A204.1 (cell line): ENCODE measurements around the gene GRK3.
"Not testable (repeated sequence)": the region's sequence is repeated elsewhere in the genome, so short reads cannot be mapped to it uniquely, and the experiment has no call there.

Source experiments
- FAIRE-seq: peaks from 2 replicates; lab custom pipeline; 2012; peaks lifted over from hg19 to GRCh38; lab: Jason Lieb, UNC

The GRK3 gene

DNA sequence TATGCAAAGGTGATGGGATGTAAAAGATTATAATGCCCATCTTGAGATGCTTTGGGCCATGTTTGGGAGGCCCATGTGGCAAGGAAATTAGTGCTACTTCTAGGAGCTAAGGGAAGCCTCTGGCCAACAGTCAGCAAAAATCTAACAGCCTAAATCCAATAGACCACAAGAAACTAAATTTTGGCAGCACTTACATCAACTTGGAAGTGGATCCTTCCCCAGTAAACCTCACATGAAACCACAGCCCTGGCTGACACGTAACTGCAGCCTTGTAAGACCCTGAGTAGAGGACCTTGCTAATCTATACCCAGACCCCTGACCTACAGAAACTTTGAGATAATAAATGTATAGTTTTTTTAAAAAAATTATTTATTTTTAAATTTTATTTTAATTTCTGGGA is 13.1 kb upstream of the GRK3 start:
- FAIRE-seq, result no peak

DNA sequence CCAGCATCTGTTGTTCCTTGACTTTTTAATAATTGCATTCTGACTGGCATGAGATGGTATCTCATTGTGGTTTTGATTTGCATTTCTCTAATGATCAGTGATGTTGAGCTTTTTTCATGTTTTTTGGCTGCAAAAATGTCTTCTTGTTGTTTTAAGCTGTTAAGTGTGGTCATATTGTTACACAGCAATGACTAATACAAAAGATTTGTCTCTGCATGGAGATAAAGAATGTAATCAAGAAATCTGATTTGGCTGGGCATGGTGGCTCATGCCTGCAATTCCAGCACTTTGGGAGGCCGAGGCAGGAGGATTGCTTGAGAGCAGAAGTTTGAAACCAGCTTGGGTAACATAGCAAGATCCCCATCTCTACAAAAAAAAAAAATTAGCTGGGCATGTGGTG is 12.1 kb upstream of the GRK3 start:
- not testable (repeated sequence) for FAIRE-seq

DNA sequence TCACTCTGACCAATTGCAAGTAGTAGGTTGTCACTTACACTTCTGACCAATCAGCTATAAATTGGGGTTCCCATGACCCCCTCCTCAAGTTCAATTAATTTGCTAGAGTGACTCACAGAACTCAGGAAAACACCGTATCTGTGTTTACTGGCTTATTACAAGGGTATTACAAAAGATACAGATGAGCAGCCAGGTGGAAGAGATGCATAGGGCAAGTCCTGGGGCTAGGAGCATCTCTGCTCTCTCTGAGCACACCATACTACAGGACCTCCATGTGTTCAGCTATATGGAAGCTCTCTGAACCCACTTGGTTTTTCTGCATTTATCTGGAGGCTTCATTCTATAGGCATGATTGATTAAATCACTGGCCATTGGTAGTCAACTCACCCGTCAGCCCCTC is 11.3 kb upstream of the GRK3 start:
- FAIRE-seq, result no peak

DNA sequence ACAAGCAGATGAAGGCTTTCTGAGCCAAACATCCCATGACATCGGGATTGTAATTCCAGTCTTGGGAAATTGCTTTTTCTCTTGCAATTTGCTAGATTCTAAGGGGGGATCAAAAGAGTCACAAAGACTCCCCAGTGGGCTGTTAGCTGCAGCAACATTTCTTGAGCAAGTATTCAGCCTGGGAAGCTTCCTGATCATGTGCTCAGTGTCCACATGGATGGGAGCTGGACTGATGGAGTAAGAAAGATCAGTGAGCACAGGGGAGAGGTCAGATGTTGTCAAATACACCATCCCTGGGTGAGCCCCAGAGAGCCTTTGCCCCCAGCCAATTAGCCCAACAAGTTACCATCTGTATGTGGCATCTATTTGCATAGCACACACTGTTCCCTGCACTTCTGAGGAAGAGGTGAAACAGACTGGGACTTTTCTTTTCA is 10.2 kb upstream of the GRK3 start:
- FAIRE-seq, result no peak

DNA sequence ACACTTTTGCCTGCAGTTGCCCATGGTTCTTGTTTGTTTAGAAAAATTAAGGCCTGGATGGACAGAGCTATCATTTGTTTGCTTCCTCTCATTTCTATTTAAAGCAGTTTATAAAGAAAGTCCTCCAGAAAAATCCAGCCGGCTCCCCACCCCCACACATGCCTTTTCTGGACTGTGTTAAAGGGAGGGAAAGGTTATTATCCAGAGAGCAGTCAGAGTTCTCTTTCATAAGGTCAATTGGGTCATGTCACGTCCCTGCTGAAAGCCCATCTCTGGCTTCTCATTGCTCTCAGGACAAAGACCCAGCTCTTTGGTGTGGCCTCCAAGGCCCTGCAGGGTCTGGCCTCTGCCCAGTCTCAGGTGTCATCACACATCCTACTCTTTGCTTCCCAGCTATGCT is 9.8 kb upstream of the GRK3 start:
- no peak for FAIRE-seq

DNA sequence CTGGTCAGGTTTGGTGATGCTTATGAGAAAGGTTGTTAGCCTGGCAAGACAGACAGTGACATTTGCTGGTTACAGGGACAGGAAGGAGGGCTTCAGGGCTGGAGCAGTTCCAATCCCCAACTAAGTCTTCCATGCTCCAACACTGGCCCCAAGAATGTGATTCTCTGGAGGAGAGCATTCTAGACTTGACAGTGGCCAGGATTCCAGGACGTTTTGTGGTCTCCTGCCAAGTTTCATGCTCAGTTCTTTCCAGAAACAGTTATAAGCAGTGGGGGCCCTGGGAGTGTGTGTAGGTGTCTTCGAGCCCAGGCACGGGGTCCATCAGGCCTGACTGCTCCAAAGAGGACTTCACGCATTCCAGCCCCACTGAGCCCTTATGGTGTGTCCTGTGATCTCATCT is 8.9 kb upstream of the GRK3 start:
- no peak for FAIRE-seq

DNA sequence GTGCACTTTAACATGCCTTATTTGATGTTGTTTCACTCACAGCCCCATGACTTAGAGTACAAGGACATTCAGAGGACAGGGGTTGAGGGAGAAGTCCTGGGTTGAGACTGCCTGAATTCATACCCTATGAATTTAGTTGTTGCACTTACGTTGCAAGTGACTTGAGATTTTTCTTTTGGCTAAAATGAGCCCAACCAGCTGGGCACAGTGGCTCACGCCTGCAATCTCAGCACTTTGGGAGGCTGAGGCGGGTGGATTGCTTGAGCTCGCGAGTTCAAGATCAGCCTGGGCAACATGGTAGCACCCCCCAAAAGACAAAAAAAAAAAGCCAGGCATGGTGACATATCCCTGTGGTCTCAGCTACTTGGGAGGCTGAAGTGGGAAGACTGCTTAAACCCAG is 7.3 kb upstream of the GRK3 start:
- no peak for FAIRE-seq

DNA sequence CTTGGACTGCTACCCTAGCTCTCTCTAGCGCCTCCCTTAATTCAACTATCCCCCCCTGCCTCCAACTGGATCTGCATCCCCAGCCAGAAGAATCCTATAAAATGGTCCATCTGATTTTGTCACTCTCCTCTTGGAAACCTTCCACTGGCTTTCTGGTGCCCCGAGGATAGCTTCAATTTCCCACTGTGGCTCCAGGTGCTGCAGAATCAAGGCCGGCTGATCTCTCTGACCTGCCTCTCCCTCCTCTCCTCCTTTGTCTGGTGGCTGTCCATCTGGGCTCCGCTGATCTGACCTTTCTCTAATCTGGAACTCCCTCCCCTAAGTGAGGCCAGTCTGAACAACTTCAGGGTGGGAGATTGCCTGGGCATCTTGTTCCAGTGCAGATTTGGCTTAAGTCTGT is 6.1 kb upstream of the GRK3 start:
- FAIRE-seq, result no peak

DNA sequence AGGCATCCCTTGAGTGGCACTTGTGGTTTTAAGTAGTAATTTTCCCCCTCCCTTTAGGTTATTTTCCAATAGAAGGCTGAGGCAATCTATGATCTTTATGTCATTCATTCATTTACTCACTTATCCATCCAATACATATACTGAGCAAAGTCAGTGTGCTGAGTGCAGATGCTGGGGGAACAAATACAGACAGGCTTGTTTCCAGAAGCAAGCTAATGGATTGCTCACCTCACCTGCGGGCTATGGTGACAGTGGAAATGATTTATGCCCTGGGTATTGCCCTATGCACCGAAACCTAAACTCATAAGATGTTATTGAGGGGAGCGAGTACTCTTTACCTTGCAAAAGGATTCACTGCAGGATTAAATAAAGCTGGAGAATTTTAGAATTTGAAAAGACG is 4.6 kb upstream of the GRK3 start:
- FAIRE-seq, result not testable (repeated sequence)

DNA sequence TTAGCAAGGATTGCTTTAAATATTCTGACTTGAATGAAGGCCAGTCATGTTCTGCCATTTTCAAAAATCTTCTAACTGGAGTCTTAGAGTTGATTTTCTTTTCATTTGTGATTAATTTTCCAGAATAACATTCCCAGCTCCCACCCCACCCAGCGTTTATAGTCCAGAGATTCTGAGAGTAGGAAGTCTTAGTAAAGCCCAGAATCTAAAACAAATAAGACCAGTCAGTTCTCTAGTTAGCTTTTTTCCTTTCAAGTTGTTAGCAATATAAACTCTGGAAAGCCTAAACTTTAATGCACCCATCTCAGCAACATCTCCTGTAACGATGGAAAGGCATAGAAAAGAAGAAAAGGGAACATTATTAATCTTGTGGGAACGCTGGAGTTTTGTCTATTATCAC is 3.3 kb upstream of the GRK3 start:
- FAIRE-seq, result not testable (repeated sequence)

DNA sequence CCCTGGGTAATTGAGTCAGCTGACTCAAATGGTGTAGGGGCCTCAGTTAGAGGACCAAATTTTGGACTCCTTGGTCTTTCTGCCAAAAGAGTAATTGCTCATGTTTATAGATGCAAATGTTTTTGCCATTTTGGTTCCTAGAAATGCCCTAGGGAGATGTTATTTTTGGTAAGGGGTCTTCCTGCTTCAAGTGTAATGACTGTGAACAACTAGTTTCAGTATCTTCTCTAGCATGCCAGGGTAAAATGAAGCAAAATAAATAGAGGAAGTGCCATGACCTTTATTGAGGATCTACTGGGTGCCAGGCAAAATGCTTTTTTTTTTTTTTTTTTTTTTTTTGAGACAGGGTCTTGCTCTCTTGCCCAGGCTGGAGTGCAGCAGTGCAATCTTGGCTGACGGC is 2.5 kb upstream of the GRK3 start:
- not testable (repeated sequence) for FAIRE-seq

DNA sequence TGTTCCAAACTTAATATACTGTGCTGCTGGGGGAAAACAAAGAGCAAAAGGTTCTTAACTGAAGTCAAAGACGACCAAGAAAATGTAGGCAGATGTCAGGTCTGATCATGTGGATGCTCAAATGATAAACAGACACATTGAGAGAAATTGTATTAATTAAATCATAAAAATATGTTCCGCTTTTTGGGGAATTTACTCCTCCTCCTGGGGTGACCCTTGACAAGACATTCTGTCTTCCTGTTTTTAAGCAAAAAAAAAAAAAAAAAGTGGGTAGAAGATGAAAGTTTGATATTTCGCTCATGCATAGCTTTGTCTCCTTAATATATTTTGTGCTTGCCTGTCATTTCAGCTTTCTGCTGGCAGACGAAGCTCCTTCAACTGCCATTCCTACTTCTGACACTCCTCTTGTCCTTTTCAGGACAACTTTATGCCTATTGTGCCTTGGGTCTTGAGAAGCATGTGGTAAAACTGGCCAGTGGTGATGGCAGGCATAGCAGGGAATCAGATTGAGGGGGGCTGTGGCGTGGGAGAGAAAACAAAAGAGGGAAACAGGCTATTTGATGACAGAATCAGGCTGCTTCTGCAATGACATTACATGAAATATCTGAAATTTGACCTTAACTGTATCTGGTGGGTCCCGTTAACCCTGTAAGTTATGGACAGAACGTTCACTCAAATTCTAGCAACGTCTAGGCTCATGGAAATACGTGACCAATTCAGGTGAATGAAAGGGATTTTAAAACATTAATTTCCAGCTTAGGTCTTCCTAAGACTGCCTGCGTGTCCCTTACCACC is 1.3 kb upstream of the GRK3 start:
- not testable (repeated sequence) for FAIRE-seq

DNA sequence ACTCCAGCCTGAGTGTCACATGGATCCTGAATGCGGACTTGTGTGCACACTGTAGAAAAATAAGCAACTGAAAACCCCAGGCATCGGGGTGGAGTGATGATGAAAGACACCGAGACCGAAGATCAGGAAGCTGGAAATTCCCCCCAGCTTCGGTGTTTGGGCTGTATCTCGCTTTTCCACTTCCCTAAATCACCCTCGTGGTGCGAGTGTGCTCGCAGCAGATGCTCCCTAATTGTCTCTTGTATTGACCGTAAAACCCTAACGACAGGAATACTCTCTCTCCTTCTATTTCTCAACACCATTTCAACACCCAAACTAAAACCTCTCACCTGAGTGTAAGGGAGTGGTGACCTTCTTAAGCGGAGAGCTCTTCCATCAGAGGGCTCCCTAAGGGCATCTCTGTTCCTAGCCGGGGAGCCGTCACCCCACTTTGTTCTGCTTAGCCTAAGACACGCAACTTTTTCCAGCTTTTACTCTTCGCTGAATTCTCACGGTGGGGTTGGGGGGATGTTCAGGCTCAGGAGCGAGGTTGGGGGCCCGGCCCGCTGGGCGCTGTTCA is 635 bp upstream of the GRK3 start:
- FAIRE-seq, result no peak

DNA sequence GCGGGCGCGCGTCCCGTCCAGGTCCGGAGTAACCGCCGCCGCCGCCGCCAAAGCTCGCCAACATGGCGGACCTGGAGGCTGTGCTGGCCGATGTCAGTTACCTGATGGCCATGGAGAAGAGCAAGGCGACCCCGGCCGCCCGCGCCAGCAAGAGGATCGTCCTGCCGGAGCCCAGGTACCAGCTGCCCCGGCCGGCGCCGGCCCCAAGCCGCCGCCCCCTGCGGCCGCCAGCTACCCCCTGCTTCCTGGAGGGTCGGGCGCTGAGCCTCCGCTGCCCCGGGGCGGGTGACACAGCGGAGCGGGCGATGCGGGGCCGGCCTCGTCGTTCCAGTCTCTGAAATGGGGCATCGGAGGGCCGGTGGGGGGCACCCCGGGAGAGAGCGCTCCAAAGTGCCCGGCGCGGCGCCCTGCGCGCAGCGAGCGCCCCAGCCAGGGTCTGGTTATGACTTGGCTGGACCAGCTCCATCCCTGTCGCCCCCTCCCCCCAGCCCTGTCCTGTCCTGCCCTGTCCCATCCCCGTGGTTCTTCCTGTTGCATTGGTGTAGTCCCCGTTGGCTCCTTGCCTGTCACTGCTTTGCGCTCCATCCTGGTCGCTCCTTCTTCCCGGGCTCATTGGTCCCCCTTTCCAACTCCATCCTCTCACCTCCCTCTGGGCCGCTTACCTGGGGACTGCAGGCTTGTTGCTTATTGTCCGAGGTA is 653 bp downstream of the GRK3 start:
- FAIRE-seq, result no peak

DNA sequence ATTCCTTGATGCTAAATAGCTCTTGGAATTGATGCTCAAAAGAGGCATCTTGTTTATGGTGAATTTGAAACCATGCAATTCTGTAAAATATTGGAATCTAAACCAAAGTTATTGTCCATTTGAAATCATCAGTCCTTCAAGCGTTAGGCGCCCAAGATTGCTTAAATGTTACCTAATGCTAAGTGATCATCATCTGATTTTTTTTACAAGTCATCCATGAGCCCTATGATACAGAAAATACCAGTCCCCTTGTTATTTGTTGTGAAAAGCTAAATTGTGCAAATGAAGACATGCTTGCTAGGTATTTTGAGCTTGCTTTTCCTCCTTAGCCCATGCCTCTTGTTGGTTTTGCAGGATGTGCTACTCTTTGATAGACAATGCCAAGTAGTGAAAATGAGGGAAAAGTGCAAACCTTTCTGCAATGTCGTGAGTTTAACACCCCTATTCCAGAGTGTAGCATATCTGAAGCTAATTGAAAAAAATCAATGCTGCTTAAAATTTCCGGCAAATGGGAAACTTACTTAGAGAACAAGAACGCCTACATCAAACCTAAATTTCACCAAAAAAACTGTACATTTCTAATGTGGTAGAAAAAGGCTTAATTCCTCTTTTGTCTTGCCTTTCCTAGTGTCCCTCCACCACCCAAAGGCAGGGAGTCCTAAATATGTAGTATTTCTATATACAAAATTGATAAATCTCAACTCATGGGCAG is 1.9 kb downstream of the GRK3 start:
- FAIRE-seq, result no peak

DNA sequence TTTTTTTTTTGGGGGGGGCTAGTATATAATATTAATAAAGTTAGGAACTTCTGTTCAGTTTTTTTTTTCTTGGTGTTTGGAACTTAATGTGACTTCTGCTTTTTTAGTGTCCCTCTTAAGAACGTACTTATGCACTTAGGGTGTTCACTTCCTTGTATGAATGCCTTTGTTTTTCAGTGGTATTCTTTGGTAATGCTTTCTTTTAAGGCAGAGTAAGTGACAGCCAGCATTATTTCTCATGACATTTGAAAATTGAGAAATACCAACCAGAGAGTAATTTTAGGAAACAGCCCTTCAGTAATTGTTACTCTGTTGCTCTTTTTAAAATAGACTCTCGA is 2.4 kb downstream of the GRK3 start:
- no peak for FAIRE-seq

DNA sequence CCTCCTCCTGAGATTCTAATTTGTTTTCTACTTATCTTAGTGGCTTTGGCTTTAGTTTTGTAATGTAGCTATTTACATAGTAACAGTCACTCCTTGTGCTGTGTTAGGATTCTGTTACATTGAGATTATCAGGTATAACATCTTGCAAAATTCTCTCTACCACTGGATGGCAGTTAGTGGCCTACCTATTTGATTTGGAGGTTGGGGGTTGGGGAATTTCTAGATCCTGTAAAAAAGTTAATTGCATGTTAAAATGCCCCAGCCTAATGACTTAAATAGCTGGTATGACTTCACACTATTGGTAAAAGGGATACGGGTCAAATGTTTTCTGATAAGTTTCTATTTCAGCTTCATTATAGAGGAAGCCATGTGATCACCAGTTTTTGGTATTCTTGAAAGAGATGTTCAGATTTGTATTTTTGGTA is 2.8 kb downstream of the GRK3 start:
- peak; percentile 57 for FAIRE-seq

DNA sequence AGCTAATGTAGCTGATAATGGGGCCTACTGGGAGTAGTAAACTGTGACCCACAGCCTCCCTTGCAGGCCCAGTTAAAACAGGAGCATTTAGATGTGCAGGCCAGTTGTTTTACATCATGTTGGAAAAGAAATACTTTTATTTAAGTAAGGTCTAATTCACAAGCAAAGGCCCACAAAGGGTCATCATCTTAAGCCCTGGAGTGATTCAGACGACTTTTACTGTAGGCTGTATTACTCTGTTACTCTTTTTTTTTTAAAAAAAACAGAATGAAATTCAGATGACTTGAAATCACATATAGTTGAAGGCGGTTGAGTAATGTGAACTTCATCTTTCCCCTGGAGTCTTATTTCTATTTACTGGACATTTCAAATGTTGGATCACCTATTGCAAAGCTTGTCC is 3.6 kb downstream of the GRK3 start:
- not testable (repeated sequence) for FAIRE-seq

DNA sequence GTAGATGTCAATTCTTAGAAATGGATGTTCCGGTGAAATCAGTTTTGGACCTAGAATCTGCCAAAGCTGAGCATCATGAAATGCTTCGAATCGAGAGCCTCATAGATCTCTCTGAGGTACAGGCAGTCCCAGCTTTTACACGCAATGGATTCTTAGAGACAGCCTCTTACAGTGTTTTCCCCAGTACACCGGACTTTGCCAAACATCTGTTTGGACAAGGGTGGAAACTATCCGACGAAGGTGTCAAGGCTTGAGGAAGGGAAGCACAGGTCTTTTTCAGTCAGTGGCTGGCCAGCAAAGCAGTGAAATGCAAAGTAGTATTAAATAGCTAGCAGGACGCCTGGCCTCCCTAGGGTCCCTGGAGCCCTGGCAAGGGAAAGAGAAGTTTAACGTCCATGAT is 4.9 kb downstream of the GRK3 start:
- FAIRE-seq, result no peak

DNA sequence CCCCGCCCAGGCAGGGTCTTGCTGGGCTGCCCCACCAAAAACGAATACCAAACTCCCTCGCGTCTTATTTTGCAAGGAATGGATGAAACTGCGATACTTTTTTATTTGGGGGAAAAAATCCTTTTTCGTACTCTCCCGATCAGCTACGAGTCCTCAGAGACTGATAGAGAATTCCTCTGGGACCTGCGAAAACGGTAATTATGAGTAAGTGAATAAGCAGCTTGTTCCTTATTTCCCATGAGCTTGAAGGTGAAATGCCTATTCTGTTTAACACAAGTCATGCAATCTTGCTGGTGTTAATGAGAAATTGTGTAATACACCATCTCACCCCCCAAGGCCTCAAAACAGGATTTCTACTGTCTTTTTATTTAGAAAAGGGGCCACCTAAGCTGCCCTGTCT is 5.5 kb downstream of the GRK3 start:
- FAIRE-seq, result no peak

DNA sequence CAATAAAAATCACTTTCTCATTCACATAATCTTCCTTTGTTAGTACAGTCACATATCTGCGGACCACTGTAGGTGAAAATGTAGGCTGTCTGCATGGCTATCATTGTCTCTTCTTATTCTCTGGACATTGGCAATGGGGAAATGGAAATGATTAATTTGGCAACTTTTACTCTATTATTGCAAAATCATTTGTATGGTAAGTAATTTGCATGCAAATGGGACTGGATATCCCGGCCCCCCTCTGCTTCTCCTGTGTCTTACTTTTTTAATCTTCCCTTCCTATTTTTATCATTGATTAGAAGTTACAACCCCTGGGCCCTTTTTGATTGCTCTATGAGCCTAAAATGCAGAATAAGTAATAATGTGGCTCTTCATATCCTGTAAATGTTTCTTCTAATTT is 6.0 kb downstream of the GRK3 start:
- FAIRE-seq, result no peak

DNA sequence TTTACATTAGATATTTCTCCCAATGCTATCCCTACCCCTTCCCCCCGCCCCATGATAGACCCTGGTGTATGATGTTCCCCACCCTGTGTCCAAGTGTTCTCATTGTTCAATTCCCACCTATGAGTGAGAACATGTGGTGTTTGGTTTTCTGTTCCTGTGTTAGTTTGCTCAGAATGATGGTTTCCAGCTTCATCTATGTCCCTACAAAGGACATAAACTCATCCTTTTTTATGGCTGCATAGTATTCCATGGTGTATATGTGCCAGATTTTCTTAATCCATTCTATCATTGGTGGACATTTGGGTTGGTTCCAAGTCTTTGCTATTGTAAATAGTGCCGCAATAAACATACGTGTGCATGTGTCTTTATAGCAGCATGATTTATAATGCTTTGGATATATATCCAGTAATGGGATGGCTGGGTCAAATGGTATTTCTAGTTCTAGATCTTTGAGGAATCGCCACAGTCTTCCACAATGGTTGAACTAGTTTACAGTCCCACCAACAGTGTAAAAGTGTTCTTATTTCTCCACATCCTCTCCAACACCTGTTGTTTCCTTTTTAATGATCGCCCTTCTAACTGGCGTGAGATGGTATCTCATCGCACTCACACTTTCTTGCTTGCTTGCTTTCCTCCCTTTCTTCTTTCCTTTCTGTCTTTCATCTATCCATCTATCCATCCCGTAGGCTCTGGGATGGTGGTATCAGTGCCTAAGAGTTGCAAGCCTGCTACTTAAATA is 7.7 kb downstream of the GRK3 start:
- FAIRE-seq, result not testable (repeated sequence)
